ENCODE measurements around the gene NEUROG1.

Gene NEUROG1, protein sequence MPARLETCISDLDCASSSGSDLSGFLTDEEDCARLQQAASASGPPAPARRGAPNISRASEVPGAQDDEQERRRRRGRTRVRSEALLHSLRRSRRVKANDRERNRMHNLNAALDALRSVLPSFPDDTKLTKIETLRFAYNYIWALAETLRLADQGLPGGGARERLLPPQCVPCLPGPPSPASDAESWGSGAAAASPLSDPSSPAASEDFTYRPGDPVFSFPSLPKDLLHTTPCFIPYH

DNA sequence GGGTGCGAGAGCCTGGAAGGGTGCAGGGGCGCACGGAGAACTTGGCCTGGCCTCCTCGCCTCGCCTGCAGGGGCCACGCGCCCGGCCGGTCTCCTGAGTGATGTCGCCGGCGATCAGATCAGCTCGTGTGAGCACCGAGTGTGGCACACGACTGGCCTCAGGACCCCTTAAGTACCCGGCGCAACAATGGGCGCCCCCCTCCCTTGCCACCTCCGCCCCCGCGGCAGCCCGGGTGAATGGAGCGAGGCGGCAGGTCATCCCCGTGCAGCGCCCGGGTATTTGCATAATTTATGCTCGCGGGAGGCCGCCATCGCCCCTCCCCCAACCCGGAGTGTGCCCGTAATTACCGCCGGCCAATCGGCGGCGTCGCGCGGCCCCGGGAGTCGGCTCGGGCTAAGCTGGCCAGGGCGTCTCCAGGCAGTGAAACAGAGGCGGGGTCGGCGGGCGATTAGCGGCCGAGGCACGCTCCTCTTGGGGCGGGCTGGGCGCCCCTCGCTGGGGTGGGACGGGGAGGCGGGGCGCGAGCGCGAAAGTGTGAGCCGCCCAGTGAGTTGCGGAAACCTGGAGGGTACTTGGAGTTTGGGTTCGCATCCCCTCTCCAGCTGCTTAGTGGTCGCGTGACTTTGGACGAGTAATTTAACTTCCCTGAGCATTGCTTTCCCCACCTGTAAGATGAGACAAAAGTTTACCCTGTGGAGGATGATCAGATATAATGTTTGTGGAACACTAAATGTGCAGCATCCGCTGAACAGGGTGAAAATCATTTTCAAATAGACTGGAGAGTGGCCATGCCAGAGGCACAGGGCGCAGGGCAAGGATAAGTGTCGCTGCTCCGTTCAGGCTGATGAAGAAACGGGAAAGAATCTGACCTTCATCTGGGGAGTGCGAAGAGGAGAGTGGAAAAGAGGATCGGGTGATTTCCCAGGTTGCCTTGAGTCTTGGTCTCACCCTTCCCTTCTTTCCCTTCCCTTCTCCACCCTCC, at the start of gene NEUROG1:
TSS of gene NEUROG1 (minus strand) at position 145 of the 982 bp plus-strand sequence. CDS start 274 bp downstream, outside the sequence.
- no peak for DNase-seq

DNA sequence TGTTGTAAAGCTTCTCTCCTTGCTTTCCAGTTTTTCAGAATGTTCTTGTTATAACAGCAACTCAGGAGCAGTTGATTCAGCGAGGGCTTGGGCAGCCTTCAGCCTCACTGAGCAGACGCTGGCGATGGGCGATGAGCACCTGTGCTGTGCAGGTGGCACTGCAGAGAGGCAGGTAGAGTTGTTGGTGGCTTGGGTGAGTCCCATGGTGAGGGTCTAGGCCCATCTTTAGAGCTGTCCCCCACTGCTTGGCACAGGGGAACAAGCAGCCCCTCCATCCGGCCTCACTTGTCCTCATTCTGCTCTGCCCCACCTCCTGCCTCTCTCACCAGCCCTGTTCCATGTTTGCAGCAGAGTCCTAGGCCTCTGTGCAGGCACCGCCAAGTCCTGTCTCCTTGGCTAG, 49.2 kb upstream of the NEUROG1 start:
- no peak for DNase-seq

DNA sequence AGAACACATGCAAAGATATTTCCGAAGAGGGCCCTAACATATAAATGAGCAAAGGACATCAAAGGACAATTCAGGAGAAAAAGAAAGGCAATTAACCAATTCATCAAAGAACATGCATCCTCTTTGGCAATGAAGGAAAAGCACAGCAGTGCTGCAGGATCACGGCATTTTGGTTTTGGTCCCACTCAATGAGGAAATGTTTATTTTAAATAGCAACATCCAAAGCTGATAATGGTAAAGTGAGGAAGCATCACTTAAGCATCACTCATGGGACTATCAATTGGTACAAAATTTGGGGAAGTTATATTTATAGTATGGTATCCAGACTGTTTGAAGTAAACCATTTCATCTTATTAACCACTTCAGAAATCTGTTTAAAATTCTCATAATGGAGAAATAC, 48.5 kb upstream of the NEUROG1 start:
- no peak for DNase-seq

DNA sequence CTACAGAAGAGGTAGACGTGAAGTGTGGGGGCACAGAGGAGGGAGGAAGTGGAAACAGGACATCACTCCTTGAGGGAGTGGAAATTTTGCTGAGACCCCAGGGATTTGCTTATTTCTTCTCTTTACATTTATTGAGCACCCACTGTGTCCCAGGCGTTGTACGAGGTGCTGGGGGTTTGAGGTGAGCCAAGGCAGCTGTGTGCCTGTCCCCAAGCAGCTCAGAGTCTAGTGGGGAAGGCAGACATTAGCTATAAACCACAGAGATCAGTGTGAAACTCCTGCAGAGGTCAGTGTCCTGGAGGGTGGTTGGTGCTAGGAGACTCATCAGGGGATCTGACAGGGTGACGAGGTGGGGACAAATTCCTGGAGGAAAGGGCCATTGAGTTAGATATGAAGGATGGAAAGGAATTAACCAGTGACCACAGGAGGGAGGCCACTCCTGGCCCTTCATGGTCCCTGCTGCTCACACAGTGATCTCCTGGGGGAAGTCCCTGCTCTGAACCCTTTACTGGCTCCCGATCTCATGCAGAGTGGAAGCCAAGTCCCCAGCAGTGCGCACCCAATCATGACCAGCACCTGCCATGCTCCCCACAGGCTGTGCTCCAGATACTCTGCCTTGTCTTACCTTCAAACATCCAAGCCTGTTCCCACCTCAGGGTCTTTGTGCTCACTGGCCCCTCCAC, 46.5 kb upstream of the NEUROG1 start:
- DNase-seq: no peak

DNA sequence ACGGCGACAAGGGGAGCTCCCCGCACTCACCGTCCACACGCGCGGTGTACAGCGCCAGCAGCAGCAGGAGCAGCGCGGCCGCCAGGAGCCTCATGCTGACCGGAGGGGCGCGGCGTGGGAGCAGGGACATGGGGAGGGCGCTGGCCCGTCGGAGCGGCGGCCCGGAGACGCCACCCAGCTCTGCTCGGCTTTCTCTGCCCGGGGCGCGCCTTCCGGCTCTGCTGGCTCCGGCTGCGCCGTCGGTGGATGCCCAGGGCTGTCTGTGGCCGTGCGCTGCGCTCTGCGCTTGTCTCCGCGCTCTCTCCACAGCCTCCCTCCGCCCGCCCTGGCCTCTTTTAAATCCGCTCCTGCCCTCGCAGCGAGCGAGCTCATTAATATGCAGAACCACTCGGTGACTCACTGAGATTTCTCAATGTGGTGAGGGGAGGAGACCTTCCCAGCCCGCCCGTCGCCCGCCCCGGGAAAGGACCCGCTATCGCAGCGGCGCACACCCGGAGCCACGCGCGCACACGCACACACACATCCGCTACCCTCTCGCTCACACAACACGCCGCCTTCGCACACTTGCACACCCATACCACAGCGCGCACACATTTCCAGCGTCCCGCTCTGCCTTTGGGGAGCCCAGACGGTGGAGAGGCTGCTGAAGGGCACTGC, 43.0 kb upstream of the NEUROG1 start, which contains the start of gene CXCL14:
TSS of gene CXCL14 (minus strand) at position 307 of the 657 bp plus-strand sequence. CDS start at position 94, 213 bp downstream.
- DNase-seq: no peak

DNA sequence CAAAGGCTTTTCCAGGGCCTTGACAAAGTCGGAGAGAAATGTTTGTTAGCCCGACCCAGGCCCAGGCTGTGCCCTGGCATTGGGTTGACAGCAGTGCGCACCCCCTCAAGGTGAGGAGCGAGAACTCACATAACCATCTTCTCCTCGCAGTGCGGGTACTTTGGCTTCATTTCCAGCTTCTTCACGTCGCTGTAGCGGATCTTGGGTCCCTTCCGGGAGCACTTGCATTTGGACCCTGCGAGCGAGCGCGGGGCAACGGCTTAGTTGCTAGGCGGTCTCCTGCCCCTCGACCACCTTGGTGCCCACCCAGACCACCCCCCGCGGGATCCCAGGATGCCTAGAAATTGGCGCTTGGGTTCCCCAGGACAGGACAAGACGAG, 42.5 kb upstream of the NEUROG1 start:
- no peak for DNase-seq

DNA sequence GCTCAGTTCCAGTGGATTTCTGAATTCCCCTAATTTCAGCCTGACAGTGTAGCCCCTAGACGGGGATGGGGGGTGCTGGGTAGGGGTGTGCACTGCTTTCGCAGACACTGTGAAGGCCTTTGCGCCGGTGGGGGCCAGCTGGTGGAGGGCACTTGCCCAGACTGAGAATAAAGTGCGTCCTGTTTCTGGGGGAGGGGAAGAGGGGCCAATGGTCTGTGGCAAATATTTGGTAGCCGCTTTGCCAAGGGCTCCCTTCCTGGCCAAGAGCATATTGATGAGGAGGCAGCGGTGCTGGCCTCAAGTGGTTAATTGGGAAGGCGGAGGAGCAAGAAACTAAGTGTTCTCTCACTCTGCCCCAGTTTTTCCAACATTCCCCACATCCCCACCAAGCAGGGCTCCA, 41.7 kb upstream of the NEUROG1 start:
- no peak for DNase-seq

DNA sequence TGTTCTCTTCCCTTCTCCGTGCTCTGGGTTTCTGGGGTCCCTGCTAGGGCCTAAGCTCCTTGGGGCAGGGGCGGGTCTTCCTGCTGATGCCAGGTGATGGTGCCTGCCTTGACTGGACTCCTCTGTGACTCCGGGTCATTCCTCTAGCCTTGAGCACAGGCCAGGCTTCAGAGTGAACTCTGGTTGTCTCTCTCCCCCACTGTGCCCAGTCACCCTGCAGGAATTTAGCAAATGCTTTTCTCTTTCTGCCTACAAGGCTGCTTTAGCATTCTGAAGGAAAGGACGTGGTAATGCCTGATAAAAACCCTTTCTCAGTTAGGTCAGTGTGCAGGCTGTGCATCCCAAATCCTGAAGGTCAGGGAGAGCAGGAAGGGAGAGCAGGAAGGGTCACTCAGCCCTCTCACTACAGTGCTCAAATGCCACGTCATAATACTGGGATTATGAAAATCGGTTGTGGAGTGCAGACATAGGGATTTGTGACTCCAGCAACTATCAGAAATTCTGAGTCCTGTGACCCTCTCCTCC, 40.4 kb upstream of the NEUROG1 start:
- no peak for DNase-seq

DNA sequence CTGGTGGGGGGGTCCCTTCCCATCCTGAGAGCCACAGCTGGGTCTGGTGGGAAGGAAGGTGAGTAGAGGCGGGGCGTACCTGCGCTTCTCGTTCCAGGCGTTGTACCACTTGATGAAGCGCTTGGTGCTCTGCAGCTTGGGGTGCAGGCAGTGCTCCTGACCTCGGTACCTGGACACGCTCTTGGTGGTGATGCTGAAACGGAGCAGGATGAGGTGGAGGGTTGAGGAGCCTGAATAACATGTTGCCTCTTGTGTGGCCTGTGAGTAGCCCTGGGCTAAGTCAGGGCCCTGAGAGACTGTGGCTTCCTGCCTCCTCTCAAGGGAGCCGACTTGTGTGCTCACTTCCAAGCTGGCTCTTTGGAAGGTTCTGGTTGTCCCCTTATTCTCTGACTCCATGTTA, 38.7 kb upstream of the NEUROG1 start:
- DNase-seq: no peak

DNA sequence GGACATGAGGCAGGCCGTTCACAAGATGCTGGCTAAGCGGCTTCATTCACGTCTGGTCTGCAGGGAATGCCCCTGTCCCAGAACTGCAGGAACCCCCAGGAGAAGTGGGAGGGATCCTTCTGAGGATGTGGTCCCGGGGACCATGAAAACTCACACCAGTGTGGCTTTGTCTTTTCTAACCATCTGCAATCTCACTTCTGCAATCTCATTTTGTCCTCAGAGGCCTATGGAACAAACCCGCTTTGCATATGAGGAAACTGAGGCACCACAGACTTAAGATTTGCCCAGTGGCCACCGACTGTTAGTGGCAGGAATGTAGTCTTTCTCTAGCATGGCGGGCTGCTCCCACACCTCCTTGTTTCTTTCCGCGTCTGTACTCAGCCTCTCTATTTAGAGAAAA, 36.1 kb upstream of the NEUROG1 start:
- no peak for DNase-seq

DNA sequence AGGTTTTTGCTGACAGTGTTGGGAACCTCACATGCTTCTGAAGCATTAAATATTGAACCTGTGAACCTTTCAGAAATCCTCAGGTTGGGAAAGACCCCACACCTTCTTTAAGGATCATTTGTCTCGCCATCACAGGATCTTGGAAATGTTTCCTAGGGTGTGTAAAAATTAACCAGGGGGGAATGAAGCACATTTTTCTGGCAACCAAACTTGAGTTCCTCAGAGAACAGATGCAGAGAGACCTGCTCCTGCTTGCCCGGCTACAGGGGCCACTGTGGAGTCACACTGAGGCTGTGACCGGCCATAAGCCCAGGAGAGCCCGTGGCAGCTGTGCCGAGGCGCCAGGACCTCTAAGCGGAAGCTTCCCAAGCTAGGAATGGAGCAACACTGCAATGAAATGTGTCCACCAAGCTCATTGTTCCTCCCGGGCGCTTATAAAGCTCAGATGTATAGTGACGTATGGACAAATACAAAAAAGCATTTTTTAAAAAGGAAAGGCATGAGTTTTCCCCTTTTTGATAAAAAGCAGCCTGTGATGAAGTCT, 35.4 kb upstream of the NEUROG1 start:
- no peak for DNase-seq

DNA sequence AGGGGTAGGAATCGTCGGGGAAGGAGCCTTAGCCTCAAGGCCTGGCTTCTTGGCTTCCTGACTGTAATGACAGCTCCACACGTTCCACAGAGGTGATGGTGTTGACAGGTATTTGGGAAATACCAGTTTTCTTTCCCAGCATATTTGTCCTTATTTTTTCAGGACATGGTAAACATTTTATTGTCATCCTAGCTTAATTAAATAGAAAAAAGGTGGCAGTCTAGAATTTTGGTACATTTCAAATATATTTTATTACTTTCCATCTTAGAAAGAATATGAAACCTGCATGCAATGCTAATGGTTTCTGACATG, 34.6 kb upstream of the NEUROG1 start:
- DNase-seq: no peak

DNA sequence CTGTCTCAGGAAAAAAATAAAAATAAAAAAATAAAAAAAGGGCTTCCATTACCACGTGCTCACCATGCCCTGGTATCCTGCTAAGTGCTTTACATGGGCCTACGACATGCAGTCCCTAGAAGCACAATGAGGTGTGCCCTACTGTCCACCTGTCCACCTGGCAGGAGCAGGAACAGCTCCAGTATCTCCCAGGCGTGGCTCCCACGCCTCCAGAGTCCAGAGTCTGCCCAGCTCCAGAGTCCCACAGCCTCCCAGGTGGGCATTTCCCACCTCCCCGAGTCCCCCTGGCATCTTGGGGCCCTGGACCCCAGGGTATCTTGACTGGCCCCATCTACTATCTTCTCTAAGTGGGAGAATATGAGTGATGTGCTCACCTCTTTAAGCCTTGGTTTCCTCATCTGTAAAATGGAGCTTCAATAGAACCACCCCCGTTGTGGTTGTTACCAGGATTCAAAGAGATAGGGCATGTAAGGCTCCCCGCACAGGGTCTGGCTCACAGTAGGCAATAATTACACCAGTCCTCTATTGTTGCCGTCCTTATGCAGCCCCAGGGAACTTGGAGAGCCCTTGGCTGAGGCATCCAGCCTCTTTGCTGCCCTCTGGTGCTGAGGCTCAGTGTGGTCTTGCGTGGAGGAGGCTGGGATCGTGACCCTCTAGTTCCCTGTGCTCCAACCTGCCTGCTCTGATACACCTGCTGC, 34.1 kb upstream of the NEUROG1 start:
- DNase-seq: peak; percentile 41

DNA sequence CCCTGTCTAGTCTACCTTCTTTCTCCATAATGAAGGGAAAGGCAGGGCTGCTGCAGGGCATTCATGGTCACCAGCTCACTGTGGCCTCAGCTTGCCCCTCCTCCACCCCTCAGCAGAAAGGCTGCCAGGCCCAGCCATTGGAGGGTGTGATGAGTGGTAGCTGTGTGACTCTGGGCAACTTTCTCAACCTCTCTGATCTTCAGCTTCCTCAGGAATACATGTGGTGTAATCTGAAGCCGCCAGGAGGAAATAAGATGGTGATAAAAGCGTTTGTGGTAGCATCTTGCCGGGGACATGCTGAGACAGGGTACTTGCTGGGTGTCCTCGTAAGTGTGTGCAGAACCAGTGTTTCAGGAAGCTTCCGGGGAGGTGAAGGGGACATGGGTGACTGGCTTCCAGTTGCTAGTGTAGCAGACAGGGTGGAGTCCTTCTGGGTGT, 33.2 kb upstream of the NEUROG1 start:
- no peak for DNase-seq

DNA sequence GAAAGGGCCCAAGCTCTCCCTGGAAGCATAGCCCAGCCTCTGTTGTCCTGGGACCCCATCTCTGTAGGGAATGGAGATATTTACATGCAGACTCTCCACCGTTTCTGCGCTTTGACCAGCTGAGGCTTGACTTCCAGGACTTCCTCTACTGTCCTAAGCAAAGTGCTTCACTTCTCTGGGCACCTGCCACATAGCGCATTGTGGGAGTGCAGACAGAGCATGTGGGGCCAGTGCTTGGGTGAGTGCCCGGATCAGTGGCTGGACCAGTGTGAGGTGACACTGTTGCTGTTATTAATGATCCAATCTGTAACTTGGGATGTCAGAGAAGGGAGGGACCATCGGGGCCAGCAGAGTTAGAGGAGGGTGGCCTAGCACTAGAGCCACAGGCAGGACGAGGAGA, 32.5 kb upstream of the NEUROG1 start:
- DNase-seq: no peak

DNA sequence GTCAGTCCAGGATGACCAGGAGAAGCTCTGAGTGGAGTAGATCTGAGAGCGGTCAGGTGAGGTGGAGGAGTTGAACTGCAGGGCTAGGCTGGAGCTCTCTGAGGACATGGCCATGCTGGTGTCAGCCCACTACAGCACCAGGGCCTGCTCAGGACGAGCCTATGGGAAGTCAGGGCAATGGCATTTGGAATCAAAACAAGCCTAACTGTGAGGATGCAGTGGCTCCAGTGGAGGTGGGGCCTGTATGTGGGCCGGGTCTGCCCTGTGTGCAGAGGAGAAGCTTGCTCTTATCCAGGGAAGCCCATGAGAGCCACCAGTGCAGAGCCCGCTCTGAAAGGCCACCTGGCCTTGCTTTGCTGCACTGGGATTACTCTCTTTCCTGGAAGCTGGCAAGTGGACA, 31.9 kb upstream of the NEUROG1 start:
- no peak for DNase-seq

DNA sequence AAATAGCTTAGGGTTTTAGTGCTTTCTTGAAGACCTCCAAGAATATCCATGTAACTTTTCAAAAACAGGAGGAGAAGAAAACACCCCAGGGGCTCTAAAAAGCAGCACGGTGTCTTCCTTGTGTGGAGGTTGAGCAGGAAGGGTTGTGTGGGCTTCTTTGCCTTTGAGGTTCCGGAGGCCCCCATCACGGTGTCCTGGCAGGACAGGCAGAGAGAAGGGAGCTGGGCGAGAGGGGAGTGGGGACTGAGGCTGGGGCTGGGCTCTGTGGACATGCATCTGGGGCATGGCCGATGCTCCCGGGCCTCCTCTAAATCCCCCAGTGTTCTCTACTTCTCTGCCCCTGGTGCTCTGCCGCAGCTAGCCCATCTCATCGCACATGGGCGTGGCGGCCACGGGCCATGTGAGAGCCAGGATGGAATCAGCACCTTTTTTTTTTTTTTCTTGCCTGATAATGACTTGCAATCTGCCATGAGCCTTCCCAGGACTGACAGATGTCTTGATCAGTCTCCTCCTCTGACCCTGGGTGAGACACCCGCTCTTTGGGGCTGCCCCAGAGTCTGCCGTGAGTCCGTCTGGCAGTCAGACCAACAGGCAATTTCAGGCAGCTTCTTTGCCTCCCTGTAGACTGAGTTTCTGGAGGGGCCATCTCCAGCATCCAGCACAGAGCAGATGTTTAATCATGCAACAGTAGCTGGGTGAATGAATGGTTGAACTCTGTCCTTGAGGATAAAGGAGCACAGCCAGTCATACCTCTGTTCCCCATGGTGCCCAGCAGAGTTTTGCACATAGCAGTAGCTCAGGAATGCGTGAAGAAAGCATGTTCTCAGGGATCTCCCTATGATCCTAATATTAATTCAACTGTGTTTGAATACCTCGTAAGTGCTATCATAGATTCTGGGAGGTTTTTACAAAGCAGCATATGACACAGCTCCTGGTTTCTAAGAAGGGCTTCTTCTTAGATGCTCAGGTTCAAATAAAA, 30.9 kb upstream of the NEUROG1 start:
- DNase-seq: no peak

DNA sequence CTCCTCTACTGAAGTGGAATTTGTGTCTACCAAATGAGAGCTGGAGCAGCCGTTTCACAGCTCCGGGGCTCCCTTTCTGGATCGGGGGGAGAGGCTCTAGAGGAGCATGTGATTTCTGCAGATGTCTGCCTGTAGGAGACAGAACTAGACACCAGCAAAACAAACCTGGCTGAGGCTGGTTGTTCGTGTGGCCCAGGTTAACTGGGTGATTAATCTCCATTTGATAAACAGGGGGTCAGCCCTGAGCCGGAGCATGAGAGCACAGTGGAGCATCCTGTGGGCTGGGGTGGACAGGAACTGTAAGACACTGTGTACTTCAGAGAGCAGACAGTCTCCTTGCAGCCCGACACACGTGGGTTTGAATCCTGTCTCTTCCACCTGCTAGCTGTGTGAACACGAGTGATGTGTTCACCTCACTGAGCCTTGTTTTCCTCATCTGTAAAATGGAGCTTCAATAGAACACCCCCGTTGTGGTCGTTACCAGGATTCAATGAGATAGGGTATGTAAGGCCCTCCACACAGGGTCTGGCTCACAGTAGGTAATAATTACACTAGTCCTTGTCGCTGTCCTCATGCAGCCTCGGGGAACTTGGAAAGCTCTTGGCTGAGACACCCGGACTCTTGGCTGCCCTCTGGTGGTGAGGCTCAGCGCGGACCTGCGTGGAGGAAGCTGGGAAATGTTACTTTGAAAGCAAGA, 30.1 kb upstream of the NEUROG1 start:
- DNase-seq: no peak

DNA sequence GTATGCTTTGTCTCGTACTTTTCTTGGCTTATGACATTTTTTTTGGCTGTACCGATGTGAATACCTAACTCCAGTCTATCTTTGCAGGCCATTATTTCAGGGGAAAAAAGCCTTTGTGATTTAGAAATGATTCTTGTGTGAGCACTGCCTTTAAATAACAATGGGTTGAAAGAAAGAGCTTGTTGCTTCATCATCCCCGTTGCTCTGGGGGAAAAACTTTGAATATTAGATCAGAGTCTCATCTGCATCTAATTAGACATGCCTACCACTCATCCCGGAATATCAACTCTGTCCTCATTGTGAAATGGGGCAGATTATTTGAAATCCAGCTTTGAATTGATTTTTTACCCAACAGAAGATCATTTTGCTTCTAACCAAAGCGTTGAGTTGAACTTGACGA, 29.5 kb upstream of the NEUROG1 start:
- DNase-seq: no peak

DNA sequence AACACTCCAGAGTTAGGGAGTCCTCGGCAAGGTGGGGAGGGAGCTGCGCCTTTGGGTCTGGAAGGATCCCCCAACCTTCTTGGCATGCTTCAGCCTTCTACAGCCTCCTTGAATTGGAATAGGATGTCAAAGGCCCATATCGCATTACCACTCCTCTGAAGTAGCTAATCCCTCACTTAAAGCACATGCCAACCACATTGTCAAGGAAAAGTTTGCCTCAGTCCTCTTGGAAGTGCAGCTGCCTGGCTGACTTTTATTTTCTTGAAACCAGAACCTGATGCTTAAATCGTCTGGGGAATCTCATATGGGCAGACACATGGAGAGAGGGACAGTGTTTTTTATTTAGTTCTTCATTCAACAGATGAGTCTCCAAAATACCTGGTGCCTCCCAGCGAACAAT, 28.6 kb upstream of the NEUROG1 start:
- no peak for DNase-seq
